HG03575 (cell line): ENCODE results near the gene PSMB1.
"Not testable (repeated sequence)": the region's sequence is repeated elsewhere in the genome, so short reads cannot be mapped to it uniquely, and the experiment has no call there.

Experiments used
- ATAC-seq: cut with Tn5 transposase; IDR thresholded peaks from one replicate; pipeline ENCODE4 v1.9.1; 2021; ENCODE audit not compliant: unreplicated experiment, insufficient number of reproducible peaks, low FRiP score; ENCODE audit errors: extremely low read depth

The PSMB1 gene

DNA sequence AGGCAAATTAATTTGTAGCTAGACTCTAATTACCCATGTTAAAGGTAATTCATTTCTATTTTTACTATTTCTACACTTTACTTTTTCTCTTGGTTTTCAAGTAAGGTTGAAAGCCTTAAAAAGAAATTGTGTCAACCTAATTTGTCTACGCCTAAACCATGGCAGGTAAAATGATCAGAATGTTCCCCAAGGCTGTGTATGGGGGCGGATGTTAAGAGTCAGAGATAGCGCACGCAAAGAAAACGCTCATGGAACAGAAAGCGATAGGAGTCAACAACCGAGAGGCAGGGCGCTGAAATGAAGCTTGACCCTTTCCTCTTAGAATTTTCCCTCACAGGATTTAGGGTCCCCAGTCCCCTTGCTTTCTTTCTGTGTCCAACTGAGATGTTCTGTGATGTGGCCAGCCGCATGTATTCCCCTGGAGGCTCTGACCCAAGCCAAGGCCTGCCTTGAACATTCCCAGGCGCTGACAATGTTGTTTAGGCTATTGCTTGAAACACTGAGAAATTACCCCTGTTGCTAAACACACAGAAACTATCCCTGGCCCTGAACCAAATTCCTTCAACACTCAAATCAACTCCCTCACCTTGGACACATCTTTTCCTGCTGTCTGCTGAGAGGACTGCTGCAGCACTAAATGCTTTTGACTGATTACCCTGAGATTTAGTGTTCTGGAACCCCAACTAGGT is 10.9 kb downstream of the PSMB1 start:
- no peak for ATAC-seq

DNA sequence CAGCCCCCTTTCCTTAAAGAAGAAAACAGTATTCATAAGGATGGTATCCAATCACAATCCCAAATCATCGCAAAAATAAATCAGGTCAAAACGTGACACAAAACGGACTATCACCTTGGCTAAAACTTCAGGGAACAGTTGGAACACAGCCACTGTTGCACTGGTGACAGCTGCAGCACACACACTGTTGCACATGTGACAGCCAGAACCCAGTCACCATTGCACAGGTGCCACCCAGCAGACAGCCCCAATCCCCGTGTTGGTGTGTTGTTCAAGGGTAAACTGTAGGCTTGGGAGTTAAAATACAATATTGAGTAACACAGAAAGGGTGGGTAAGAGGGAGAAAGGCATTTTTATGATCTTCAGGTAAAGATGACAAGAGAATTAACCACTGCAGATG is 15.8 kb downstream of the PSMB1 start:
- ATAC-seq = no peak

DNA sequence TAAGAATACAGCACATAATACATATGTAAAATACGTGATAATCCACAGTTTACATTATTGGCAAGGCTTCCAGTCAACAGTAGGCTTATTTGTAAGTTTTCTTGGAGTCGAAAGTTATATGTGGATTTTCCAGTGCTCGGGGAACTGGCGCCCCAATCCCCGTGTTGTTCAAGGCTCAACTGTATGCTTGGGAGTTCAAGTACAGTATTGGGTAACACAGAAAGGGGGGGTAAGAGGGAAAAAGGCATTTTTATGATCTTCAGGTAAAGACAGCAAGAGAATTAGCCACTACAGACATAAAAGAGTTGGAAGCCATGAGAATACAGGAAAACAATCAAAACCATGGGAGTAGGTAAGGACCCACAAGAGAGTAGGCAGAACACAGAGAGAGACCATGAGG is 16.4 kb downstream of the PSMB1 start:
- ATAC-seq = no peak

DNA sequence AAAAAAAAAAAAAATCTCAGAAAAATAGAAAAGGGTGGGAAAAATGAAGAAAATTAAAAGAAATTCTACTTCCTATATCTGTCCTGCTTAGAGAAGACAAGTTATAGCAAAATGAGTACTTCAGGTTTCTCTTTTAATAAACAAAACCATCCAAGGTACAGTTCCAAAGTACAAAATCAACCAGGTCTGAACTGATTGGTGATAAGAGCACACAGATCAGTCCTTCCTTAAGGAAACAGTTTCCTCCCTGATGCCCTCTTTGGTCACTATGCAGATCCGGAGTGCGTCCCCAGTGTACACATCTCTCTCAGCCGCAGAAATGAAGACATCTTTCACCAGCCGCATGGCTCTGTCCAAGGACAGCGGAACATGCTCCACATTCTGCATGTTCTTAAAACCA is 18.1 kb downstream of the PSMB1 start:
- ATAC-seq = no peak

DNA sequence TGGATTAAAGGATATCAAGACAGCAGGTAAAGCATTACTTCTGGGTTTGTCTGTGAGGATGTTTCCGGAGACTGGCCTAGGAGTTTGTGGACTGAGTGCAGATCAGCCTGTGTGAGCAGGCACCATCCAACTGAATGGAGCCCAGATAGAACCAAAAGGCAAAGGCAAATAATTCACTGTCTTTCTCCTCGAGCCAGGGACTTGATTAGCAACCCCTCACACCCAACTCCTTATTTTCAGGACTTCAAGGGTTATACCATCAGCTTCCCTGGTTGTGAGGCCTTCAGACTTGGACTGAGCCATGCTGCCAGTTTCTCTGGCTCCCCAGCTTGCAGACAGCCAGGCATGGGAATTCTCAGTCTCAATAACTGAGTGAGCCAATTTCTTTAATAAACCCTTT is 19.3 kb downstream of the PSMB1 start:
- ATAC-seq = no peak

DNA sequence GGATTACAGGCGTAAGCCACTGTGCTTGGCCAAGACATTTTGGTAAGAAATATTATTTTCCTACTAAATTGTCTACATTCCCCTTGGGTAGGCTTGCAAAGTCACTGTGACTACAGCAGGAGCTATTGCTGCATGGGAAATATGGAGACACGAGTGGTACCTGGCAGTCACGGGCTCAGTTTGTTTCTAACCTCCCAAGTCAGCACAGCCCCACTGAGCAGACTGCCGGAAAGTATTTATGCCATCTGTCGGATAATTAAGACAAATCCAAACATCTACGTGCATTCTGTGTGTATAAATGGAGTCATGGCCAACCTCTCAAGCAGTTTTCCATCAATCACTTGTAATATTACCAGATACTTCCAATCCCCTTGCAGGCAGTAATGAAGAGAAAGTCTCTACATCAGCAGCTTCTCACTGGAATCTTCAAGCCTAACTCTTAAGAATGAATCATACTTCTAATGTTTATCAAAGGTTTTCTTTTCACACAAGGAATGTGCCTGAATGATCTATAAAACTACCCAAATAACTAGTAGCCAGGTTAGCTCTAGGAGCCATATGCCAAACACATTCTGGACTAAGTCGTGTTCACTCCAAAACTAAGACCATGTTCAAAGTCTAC is 20.1 kb downstream of the PSMB1 start:
- no peak for ATAC-seq

DNA sequence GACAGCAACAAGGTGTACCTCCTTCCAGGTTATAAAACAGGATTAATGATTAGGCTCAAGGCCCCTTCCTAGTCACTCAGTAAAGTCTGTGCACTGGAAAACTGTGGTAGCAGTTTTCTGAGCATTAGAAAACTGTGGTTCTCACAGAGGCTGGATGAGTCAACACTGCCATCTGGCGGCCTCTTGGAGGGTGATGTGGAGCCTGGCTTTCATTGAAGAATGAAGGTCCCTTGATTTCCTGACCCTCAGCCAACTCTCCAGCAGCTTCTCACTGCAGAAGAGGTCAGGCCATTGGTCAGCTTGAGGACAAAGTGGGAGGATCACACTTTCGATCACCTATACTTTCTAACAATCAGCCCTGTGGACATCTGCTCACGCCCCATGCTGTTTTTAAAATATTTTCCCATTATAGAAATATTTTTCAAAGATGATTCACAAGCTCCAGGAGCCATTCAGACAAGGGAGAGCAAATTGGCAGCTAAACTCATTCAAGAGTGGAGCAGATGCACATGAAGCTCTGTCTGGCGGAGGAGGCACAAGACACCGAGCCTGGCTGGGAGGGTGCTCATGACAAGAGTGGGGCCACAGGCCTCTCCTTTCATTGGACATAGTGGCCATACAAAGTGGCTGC is 23.2 kb downstream of the PSMB1 start:
- no peak for ATAC-seq

DNA sequence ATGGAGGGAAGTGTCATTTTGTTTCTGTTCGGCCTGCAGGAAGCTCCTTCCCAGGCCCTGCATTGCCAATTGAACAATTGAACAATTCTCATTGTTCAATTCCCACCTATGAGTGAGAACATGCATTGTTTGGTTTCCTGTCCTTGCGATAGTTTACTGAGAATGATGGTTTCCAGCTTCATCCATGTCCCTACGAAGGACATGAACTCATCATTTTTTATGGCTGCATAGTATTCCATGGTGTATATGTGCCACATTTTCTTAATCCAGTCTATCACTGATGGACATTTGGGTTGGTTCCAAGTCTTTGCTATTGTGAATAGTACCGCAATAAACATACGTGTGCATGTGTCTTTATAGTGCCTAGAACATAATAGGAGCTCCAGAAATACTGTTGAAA is 25.1 kb downstream of the PSMB1 start:
- ATAC-seq = not testable (repeated sequence)

DNA sequence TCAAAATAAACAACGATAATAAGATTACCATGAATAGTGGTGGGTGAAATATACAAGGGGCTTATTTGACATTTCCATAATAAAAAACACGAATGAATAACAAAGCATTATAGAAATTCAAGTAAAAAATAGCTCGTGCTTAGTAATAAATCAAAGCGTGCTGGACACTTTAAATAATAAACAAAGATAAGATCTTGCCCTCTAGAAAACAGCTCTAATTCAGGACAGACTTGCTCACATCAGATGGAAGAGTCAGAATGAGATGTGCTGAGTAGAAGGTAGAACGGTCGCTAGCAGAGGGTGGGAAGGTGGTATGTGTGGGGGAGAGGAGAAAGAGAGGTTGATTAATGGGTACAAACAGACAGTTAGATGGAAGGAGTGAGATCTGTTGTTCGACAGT is 27.3 kb downstream of the PSMB1 start:
- no peak for ATAC-seq

DNA sequence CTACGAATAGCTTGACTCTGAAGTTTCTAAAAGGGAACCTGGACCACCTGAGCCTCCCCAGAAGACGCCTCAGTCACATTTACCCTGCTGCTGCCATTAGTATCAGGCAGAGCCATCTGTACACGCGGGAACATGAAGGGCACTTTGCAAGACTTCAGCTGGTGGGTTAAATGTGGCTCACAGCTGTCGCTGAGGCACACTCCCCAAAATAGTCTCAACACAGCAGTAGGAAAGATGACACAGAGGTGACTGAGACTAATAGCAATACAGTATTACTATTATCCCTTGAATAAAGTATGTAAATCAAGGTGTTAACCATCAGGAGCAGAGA is 29.0 kb downstream of the PSMB1 start:
- ATAC-seq = no peak

DNA sequence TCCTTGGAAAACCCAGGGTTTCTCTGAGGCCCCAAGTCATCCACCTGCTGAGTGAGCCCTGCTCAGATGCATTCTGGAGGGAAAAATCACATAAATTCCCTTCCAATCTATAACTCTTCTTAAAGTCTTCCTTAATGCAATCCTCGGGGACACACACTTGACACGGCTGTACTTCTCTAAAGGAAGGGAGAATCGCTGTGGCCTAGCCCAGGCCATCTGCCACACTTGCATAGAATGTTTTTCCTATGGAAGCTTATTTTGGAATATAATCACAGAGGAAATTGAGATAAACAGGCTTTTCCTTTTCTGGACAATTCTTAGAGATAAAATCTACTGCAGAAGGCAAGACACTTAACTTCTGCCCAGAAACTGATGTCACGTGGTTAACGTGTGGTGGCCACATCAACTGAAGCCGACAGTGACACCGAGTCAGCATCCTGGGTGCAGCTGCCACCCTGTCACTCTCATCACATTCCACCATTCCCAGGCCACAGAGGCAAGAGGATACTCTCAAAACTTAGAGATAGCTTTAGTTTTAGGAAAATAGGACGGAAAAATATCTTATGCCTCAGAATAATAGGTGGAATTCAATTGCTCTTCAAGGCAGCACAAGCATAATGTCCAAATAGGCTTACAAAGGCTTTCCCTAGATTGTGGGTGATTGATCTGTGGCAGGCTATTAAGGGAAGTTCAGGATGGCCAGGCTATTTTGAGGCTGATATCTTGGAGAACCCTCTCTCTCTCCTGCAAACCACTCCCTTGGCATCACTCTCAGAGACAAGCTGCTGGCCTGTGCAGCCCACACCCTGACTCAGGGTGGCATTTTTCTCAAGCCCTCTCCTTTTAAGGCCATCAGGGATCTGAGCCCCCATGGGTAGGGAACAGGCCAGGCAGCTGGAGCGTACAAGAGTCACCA is 29.6 kb downstream of the PSMB1 start:
- ATAC-seq = no peak

DNA sequence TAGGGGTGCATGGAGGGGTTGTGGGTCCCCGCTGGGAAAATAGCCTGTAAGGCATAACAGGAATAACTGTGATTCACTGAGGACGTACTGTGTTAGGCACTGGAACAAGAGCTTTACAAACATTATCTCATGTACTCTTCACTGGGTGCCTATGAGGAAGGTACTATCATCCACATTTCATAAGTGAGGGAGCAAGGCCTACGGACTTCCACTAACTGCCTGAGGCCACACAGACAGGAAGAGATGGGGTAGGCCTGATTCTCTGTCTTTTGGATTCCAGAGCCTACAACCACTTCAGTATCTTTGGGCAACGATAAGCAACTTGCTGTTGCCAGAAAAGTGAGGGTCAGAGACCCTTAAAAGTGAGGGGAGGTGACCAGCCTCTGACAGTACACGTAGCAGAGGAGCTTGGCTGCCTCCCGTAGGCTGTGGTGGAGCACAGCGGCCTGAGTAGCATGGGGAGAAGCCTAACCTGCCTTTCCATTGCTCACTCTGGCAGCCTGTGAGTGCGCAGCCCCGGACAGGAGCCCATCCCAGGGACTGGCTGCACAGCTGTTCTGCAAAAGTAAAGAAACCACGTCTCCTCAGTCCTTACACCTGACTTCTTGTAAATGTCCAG is 30.4 kb downstream of the PSMB1 start:
- ATAC-seq = no peak

DNA sequence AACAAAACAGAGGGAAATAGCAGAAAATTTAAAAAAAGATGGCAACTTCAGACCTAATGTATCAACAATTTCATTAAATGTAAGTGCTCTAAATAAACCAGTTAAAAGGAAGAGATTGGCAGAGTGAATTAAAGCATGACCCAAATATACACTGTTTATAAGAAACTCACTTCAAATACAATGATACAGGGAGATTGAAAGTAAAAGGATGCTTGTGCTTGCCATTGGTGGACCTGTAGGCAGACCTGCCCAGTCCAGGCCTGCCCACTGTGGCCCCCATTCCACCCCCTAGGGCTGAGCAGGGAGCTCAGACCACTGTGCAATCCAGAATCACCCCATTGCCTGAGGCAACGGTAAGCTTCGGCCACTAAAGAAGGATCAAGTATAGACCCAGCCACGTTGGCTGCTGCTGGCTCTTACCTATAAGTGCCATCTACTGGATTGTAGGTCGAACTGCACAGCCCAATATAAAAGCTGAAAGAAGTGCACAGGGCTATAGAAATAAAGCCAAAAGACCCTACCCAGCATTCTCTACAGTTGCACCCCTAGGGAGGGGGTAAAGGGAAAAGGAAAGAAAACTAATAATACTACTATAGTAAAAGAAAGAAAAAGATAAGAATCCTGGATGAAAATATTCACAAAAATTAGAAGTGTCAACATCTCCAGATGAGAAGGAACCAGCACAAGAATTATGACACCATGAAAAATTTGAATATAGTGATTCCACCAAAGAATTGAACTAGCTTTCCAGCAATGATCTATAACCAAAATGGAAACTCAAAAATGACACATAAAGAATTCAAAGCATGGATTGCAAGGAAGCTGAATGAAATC is 36.1 kb downstream of the PSMB1 start:
- ATAC-seq = peak; percentile 83

DNA sequence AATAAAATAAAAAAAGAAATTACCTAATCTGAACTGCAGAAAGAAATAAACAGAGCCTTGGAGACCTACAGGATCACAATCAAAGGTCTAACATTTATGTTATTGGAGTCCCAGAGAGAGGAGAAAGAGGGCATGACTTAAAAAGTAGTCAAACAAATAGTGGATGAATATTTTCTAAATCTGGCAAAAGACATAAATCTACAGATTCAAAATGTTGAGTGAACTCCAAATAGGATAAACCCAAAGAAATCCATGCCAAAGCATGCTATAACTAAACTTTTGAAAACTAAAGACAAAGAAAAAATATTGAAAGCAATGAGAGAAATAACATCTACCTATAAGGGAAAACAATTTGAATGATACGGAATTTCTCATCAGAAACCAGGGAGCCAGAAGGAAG is 38.2 kb downstream of the PSMB1 start:
- no peak for ATAC-seq

DNA sequence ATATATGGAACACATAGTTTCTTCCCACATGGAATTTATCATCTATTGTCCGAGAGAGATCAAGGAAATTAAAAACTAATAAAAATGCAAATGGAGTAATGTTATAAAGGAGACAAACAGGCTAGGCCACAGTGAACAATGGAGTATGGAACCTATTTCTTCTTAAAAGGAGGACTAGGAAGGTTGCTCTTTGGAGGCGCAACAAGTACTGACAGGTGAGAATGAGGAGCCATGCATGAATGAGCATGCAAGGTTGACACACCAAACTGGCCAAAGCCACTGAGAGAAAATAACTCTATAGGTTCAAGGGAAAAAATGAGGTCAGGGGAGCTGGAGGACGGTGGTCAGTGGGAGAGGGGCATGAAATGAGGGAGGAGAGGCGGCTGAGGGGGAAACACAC is 40.9 kb downstream of the PSMB1 start:
- ATAC-seq = no peak

DNA sequence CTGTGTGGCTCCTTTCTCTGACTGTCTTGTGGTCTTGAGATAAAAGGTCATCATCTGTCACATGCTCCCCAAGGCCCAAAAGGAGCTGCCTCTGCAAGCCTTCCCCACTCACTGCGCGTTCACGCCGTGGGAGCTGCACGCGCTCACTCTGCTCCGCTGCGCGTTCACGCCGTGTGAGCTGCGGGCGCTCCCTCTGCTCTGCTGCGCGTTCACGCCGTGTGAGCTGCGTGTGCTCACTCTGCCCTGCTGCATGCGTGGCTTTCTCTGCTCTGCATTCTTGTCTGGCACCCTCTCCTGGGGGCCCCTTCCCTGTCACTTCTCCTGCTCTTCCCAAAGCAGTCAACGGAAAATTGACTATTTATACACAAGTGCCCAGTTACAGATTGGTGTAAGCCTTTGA is 42.5 kb downstream of the PSMB1 start:
- ATAC-seq = no peak

DNA sequence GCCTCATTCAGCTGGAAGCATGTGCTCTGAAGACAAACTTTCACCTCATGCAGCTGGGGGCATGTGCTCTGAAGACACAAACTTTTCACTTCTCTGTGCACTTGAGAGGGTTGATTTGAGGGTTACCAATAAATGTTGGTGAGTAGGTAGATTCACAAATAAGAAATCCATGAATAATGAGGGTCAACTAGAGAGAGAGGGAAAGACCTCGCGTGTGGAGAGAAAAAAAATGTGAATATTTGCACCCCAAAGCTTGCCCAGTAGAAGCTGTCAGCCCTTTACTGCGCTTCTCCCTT is 43.4 kb downstream of the PSMB1 start:
- ATAC-seq = no peak

DNA sequence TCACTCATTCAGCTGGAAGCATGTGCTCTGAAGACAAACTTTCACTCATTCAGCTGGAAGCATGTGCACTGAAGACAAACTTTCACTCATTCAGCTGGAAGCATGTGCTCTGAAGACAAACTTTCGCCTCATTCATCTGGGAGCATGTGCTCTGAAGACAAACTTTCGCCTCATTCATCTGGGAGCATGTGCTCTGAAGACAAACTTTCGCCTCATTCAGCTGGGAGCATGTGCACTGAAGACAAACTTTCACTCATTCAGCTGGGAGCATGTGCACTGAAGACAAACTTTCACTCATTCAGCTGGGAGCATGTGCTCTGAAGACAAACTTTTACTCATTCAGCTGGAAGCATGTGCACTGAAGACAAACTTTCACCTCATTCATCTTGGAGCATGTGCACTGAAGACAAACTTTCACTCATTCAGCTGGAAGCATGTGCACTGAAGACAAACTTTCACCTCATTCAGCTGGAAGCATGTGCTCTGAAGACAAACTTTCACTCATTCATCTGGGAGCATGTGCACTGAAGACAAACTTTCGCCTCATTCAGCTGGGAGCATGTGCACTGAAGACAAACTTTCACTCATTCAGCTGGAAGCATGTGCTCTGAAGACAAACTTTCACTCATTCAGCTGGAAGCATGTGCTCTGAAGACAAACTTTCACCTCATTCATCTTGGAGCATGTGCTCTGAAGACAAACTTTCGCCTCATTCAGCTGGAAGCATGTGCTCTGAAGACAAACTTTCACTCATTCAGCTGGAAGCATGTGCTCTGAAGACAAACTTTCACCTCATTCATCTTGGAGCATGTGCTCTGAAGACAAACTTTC is 44.0 kb downstream of the PSMB1 start:
- ATAC-seq = not testable (repeated sequence)
